Stomach (tissue), 9 donors: ENCODE measurements around the gene ESPN. TPM values are rescaled to one million over a fixed set of nuclear protein-coding genes. Genes with fewer than 3 reads are reported as not detected.

Experiments used
- DNase-seq, 2 donors: peaks; one replicate each; pipeline versions ENCODE4 v3.0.0 to v3.0.0-alpha.2; 2013 to 2019
- H3K27ac ChIP-seq, 5 donors: fragments of 200-600 bp in 4 of 5; sonication (generic) in 4 of 5; one replicate each; pipeline ENCODE4 v1.5.1; 2013 to 2019; ENCODE audit warnings: mild to moderate bottlenecking in 1 of 5, moderate library complexity in 1 of 5
- H3K27me3 ChIP-seq, 3 donors: fragments of 200-600 bp; sonication (generic); one replicate each; pipeline ENCODE4 v1.5.1; 2017 to 2019; ENCODE audit warnings: mixed run types in 1 of 3
- H3K36me3 ChIP-seq, 4 donors: fragments of 200-600 bp; sonication (generic); 1 replicate in 3 of 4; 2 replicates in 1 of 4; pipeline ENCODE4 v1.5.1; 2016 to 2019
- H3K4me1 ChIP-seq, 4 donors: fragments of 200-600 bp; sonication (generic); one replicate each; pipeline ENCODE4 v1.5.1; 2016 to 2019
- H3K4me3 ChIP-seq, 4 donors: fragments of 200-600 bp; sonication (generic) in 3 of 4; one replicate each; pipeline ENCODE4 v1.5.1; 2016 to 2019; ENCODE audit warnings: mild to moderate bottlenecking in 1 of 4
- H3K9me3 ChIP-seq, 4 donors: fragments of 200-600 bp; sonication (generic); one replicate each; pipeline ENCODE4 v1.5.1; 2016 to 2019
- CTCF ChIP-seq, 7 experiments: fragments of 450-650 bp in 4 of 7; fragments of 200-600 bp in 3 of 7; sonication (generic) in 3 of 7; IDR thresholded peaks; one replicate each; pipeline ENCODE4 v1.5.1; 2016 to 2019; ENCODE audit warnings: antibody characterized with exemption in 7 of 7, control low read depth in 2 of 7, mild to moderate bottlenecking in 1 of 7
- EP300 ChIP-seq: sonication (generic); formaldehyde crosslinking; IDR thresholded peaks from one replicate; pipeline ENCODE4 v1.6.1; 2017; ENCODE audit warnings: antibody characterized with exemption
- POLR2A ChIP-seq, 4 donors: fragments of 450-650 bp; IDR thresholded peaks; one replicate each; pipeline ENCODE4 v1.6.1; 2016; ENCODE audit warnings: antibody characterized with exemption in 4 of 4, control low read depth in 2 of 4, mild to moderate bottlenecking in 1 of 4, moderate library complexity in 1 of 4
- POLR2AphosphoS5 ChIP-seq, 3 donors: sonication (generic); formaldehyde crosslinking; IDR thresholded peaks; one replicate each; pipeline ENCODE4 v1.6.1; 2016; ENCODE audit warnings: antibody characterized with exemption in 3 of 3
- WGBS, 5 donors: extraction: QIAGEN DNeasy Blood & Tissue Kit in 3 of 5; methylation state at CpG; one replicate each; pipeline versions ENCODE4 v1.1.5 to v1.1.7; 2013 to 2018; 5-methylcytosine and 5-hydroxymethylcytosine counted together
- intact Hi-C: fragments of 100-400 bp; cut with DNase I; formaldehyde crosslinking; loops from one replicate; pipeline ENCODE4 v1.15.1; 2023; ENCODE audit warnings: low total_unique reads
- polyA plus RNA-seq, 3 donors: library from polyadenylated mRNA; stranded (reverse); fragments of 200-250 nt; gene quantifications; one replicate each; pipeline ENCODE4 v1.2.3, GENCODE V29; 2013
- small RNA-seq, 4 donors: library from RNA; depleted of rRNA; stranded (forward); fragments of <200 nt; gene quantifications; one replicate each; pipeline ENCODE3, GENCODE V24; 2016
- total RNA-seq, 5 donors: library from RNA; depleted of rRNA; stranded (reverse); fragments of >200 nt; gene quantifications; one replicate each; pipeline versions ENCODE4 v1.1.0 to v1.2.3, GENCODE V29; 2014 to 2016
- donor health status: healthy with polysubstance abuse.
- donor health status: Bipolar disorder and iron deficiency.
- donor health status: healthy.

Gene ESPN
- total and polyA plus RNA-seq, 8 donors, result 1.5 to 68.4 (median 4.8) TPM; not detected in 2

DNA sequence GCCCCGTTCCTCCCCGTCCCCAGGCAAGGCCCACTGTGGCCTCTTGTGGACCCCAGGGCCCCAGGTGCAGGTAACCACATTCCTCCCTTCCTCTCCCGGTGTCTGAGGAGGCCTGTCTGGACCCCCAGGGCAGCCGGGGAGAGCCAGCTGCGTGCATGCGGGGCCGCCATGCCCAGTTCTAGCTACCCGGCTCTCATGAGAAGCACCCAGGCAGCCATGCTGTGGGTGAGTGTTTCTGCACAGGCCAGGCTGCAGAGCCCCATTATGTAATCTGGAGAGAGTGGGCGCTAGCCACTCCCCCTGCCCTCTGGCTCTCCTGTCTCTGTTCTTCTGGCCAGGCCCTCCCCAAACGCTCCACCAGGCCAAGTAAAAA lies 85.3 kb downstream of the ESPN start:
- TF ChIP-seq EP300 (no peak), POLR2AphosphoS5 (IDR thresholded peaks at IDR 0.05) (no peak), CTCF (IDR thresholded peaks at IDR 0.05) (no peak), POLR2A (IDR thresholded peaks at IDR 0.05) (no peak)
- Histone ChIP-seq H3K27ac (no peak overlapping the region), H3K4me1 (no peaks in the 10 kb centered on the region), H3K36me3 (no peaks in the 10 kb centered on the region), H3K9me3 (no peaks in the 10 kb centered on the region), H3K4me3 (no peak overlapping the region), H3K27me3 (peaks cover 0 to 44% (median 7%) of the 10 kb centered on the region in 3 donors)
- peak in 1 of 2 donors; percentile 44 for DNase-seq
- intact Hi-C loops, result no loop called here
- WGBS, 5 donors, result 81 to 93% (median 82%) methylated on average over 6 to 10 of the region's 10 CpGs

GRCh38 chr1:6510493-6510892 lies 85.9 kb downstream of the ESPN start:
- TF ChIP-seq POLR2AphosphoS5 (IDR thresholded peaks at IDR 0.05), result no peak
- TF ChIP-seq CTCF (IDR thresholded peaks at IDR 0.05), result no peak
- TF ChIP-seq EP300, result no peak
- TF ChIP-seq POLR2A (IDR thresholded peaks at IDR 0.05), result no peak
- Histone ChIP-seq H3K4me1 (no peaks in the 10 kb centered on the region), H3K36me3 (no peaks in the 10 kb centered on the region), H3K27me3 (peaks cover 0 to 44% (median 7%) of the 10 kb centered on the region in 3 donors), H3K9me3 (no peaks in the 10 kb centered on the region), H3K4me3 (no peak overlapping the region), H3K27ac (no peak overlapping the region)
- intact Hi-C loops, result no loop called here
- DNase-seq, result no peak
- WGBS, 5 donors, result 73 to 92% (median 77%) methylated on average over 5 to 6 of the region's 6 CpGs

Small RNA genes within 50 kb of the gene (small RNA-seq; reads per million reads assigned to genes)
- 0 reads per million in 4 donors for gene MIR4252

Other genes with a start within 250 kb of the ESPN start
- under 1 TPM in 4 of 5 donors, not detected in 1; 0.29 to 0.92 (median 0.37) TPM for gene CHD5, start 244.5 kb upstream of the ESPN start, total RNA-seq
- gene CHD5, start 244.5 kb upstream of the ESPN start, polyA plus RNA-seq, result under 1 TPM; 0.06 to 0.83 (median 0.15) TPM
- gene RPL22, start 225.2 kb upstream of the ESPN start, total RNA-seq, result 100 to 1,000 TPM; 103 to 301 (median 166) TPM
- gene RPL22, start 225.2 kb upstream of the ESPN start, polyA plus RNA-seq, result 100 to 1,000 TPM; 343 to 718 (median 413) TPM
- 100 to 1,000 TPM in 1 of 5 donors, 10 to 100 TPM in 4; 11.9 to 112 (median 69.4) TPM for gene RNF207, start 218.7 kb upstream of the ESPN start, total RNA-seq
- gene RNF207, start 218.7 kb upstream of the ESPN start, polyA plus RNA-seq, result 10 to 100 TPM in 1 of 3 donors, 1 to 10 TPM in 2; 1.5 to 17.5 (median 3.9) TPM
- 10 to 100 TPM; 16.3 to 67.9 (median 35.2) TPM for gene ICMT, start 188.8 kb upstream of the ESPN start, total RNA-seq
- gene ICMT, start 188.8 kb upstream of the ESPN start, polyA plus RNA-seq, result 10 to 100 TPM in 2 of 3 donors, 1 to 10 TPM in 1; 9.9 to 15.9 (median 14.6) TPM
- not detected for gene HES3, start 180.6 kb upstream of the ESPN start, total RNA-seq
- gene HES3, start 180.6 kb upstream of the ESPN start, polyA plus RNA-seq, result not detected
- gene GPR153, start 163.7 kb upstream of the ESPN start, total RNA-seq, result 10 to 100 TPM in 1 of 5 donors, 1 to 10 TPM in 4; 1.8 to 63.1 (median 3.6) TPM
- 1 to 10 TPM; 2.2 to 3.1 (median 2.6) TPM for gene GPR153, start 163.7 kb upstream of the ESPN start, polyA plus RNA-seq
- 10 to 100 TPM in 3 of 5 donors, 1 to 10 TPM in 1, not detected in 1; 9.4 to 69.8 (median 22.6) TPM for gene ACOT7, start 31.0 kb upstream of the ESPN start, total RNA-seq
- gene ACOT7, start 31.0 kb upstream of the ESPN start, polyA plus RNA-seq, result 10 to 100 TPM; 17.7 to 26.3 (median 19.4) TPM
- 100 to 1,000 TPM in 1 of 5 donors, not detected in 4; 231 TPM for gene HES2, start 4.9 kb upstream of the ESPN start, total RNA-seq
- 10 to 100 TPM in 1 of 3 donors, not detected in 2; 18.4 TPM for gene HES2, start 4.9 kb upstream of the ESPN start, polyA plus RNA-seq
- gene TNFRSF25, start 41.4 kb downstream of the ESPN start, total RNA-seq, result 100 to 1,000 TPM in 1 of 5 donors, 10 to 100 TPM in 2, 1 to 10 TPM in 2; 6.1 to 215 (median 21.4) TPM
- gene TNFRSF25, start 41.4 kb downstream of the ESPN start, polyA plus RNA-seq, result 10 to 100 TPM in 1 of 3 donors, 1 to 10 TPM in 2; 2.7 to 41.6 (median 2.9) TPM
- gene PLEKHG5, start 66.9 kb downstream of the ESPN start, total RNA-seq, result 10 to 100 TPM in 2 of 5 donors, 1 to 10 TPM in 3; 4.9 to 58.8 (median 9.8) TPM
- 1 to 10 TPM; 1.4 to 7.2 (median 1.8) TPM for gene PLEKHG5, start 66.9 kb downstream of the ESPN start, polyA plus RNA-seq
- gene NOL9, start 129.7 kb downstream of the ESPN start, total RNA-seq, result 100 to 1,000 TPM in 1 of 5 donors, 10 to 100 TPM in 4; 19.7 to 150 (median 42.0) TPM
- gene NOL9, start 129.7 kb downstream of the ESPN start, polyA plus RNA-seq, result 1 to 10 TPM; 2.7 to 4.0 (median 2.9) TPM
- gene TAS1R1, start 130.5 kb downstream of the ESPN start, total RNA-seq, result not detected
- under 1 TPM in 2 of 3 donors, not detected in 1; 0.08 to 0.12 TPM for gene TAS1R1, start 130.5 kb downstream of the ESPN start, polyA plus RNA-seq
- gene ZBTB48, start 155.2 kb downstream of the ESPN start, total RNA-seq, result 100 to 1,000 TPM in 1 of 5 donors, 10 to 100 TPM in 4; 22.6 to 139 (median 25.7) TPM
- 10 to 100 TPM; 34.8 to 64.4 (median 61.3) TPM for gene ZBTB48, start 155.2 kb downstream of the ESPN start, polyA plus RNA-seq
- 10 to 100 TPM; 13.0 to 59.8 (median 34.5) TPM for gene KLHL21, start 178.1 kb downstream of the ESPN start, total RNA-seq
- gene KLHL21, start 178.1 kb downstream of the ESPN start, polyA plus RNA-seq, result 10 to 100 TPM in 1 of 3 donors, 1 to 10 TPM in 2; 9.2 to 15.4 (median 9.8) TPM
- 10 to 100 TPM in 2 of 5 donors, 1 to 10 TPM in 3; 2.7 to 16.9 (median 7.5) TPM for gene PHF13, start 189.0 kb downstream of the ESPN start, total RNA-seq
- 1 to 10 TPM; 4.5 to 6.7 (median 5.7) TPM for gene PHF13, start 189.0 kb downstream of the ESPN start, polyA plus RNA-seq
- 100 to 1,000 TPM in 1 of 5 donors, 10 to 100 TPM in 2, 1 to 10 TPM in 2; 5.8 to 116 (median 10.4) TPM for gene THAP3, start 200.1 kb downstream of the ESPN start, total RNA-seq
- gene THAP3, start 200.1 kb downstream of the ESPN start, polyA plus RNA-seq, result 10 to 100 TPM; 17.9 to 27.6 (median 26.6) TPM